ENCODE results near the gene GNAS. TPM values are rescaled to one million over a fixed set of nuclear protein-coding genes. Genes with fewer than 3 reads are reported as not detected.

Gene GNAS
- total and polyA plus RNA-seq, 10 of the 15 experiments (the other 5 are each of a cell fraction or from before 2014, with no cell fraction given), result 209 to 950 (median 394) TPM

- BruUV-seq (replicated peaks), result TSS peak; percentile 39
- Histone ChIP-seq H3K36me3 (ENCODE audit: control insufficient read depth in 2 of 2, insufficient read depth in 2 of 2, low read length in 1 of 2) (peaks cover 0 to 10% of the 10 kb centered on the region in 2 experiments; a peak in 3 of 4 replicates), H3K4me1 (ENCODE audit: control insufficient read depth, insufficient read depth, low read length) (peaks cover 14% of the 10 kb centered on the region), H3K27ac (ENCODE audit: control insufficient read depth, insufficient read depth) (peak overlapping the region; percentile 71), H3K79me2 (ENCODE audit: control insufficient read depth, insufficient read depth, low read length) (peaks cover 79% of the 10 kb centered on the region), H3K4me3 (peak overlapping the region; percentile 67), H3K27me3 (replicated peaks in 1 of 2; ENCODE audit: control insufficient read depth in 2 of 2, insufficient read depth in 2 of 2, low read length in 1 of 2) (no peaks in the 10 kb centered on the region), H2AFZ (ENCODE audit: control insufficient read depth, low read depth, low read length) (no peak overlapping the region), H3K9ac (ENCODE audit: control insufficient read depth, insufficient read depth, low read length) (peak overlapping the region; percentile 80), H3K4me2 (ENCODE audit: control insufficient read depth, insufficient read depth) (peak overlapping the region; percentile 86), H3K9me3 (replicated peaks; ENCODE audit: control insufficient read depth, insufficient read depth, low read length) (no peaks in the 10 kb centered on the region), H4K20me1 (ENCODE audit: control insufficient read depth, insufficient read depth) (peaks cover 5% of the 10 kb centered on the region; the same call in 1 of the 2 replicates)
- WGBS (ENCODE audit: insufficient coverage, insufficient replicate concordance, low lambda C conversion rate, missing lambda C conversion rate), result 16% methylated on average over 5 of the region's 5 CpGs
- ChIA-PET RAD21 (ENCODE audit: unreplicated experiment) (interaction anchor here (1.3 kb wide), 1 partner anchor 14 kb away, joined by 4 read pairs; no protein-coding TSS in a partner anchor), SMC1A (ENCODE audit: uncharacterized antibody, unreplicated experiment) (interaction anchor here (1.3 to 2.1 kb wide), 2 partner anchors 14 to 138 kb away, joined by 3 to 5 read pairs; partner anchors contain the start of gene ATP5F1E), CTCF (interaction anchor here (1.3 to 1.5 kb wide), 2 partner anchors 14 to 89 kb away, joined by 3 to 4 read pairs; no protein-coding TSS in a partner anchor), POLR2A (interaction anchor here (0.6 to 1.2 kb wide), 2 partner anchors 14 to 88 kb away, joined by 3 to 4 read pairs; no protein-coding TSS in a partner anchor)
- DNase-seq (ENCODE audit: low read depth, low spot score), result no peak
- intact Hi-C loops (cut with micrococcal nuclease; ENCODE audit: unreplicated experiment) (loop anchor here (2.0 kb wide), 3 partner anchors 13 to 139 kb away; partner anchors contain the start of genes ATP5F1E and NELFCD), in situ Hi-C loops (cut with MboI) (no loop called here)
- FAIRE-seq, result no peak
- ATAC-seq, result peak; percentile 32
- no peak for TF ChIP-seq MYC (IDR thresholded peaks at IDR 0.05; ENCODE audit: insufficient read depth, insufficient read length, insufficient replicate concordance, low read length, severe bottlenecking)
- TF ChIP-seq SMC3 (IDR thresholded peaks at IDR 0.05; ENCODE audit: borderline replicate concordance, low read length), result no peak
- no peak for TF ChIP-seq SRF (IDR thresholded peaks at IDR 0.05; ENCODE audit: low read depth in 2 of 2, low read length in 2 of 2)
- no peak for TF ChIP-seq MEF2B (IDR thresholded peaks at IDR 0.05; ENCODE audit: partially characterized antibody, poor library complexity, severe bottlenecking)
- no peak for TF ChIP-seq ZNF622 (IDR thresholded peaks at IDR 0.05)
- no peak for TF ChIP-seq SIX5 (IDR thresholded peaks at IDR 0.05; ENCODE audit: low read depth, low read length, severe bottlenecking)
- peak; percentile 61; the same call in 1 of the 2 replicates for TF ChIP-seq IRF4 (IDR thresholded peaks at IDR 0.05; ENCODE audit: low read depth, low read length)
- no peak for TF ChIP-seq E4F1 (IDR thresholded peaks at IDR 0.05; ENCODE audit: borderline replicate concordance, partially characterized antibody)
- TF ChIP-seq CUX1 (IDR thresholded peaks at IDR 0.05; ENCODE audit: insufficient replicate concordance, low read depth, low read length), result no peak
- no peak for TF ChIP-seq ZBTB33 (IDR thresholded peaks at IDR 0.05)
Observed at GRCh38 chr20:58893355-58894120, 41.0 kb downstream of the GNAS start.
